DND-41 (cell line): ENCODE data around the gene ZKSCAN1.

Experiments used
- EZH2 ChIP-seq: IDR thresholded peaks from 3 replicates; pipeline ENCODE4 v1.6.1; 2012; ENCODE audit warnings: borderline replicate concordance, low read depth, mild to moderate bottlenecking, moderate library complexity, low read length, inconsistent platforms; ENCODE audit not compliant: severe bottlenecking
- TF ChIP-seq, protein P1 (sequence below): IDR thresholded peaks from 2 replicates; pipeline ENCODE4 v1.5.1; 2012; ENCODE audit warnings: borderline replicate concordance, low read length, moderate library complexity, mild to moderate bottlenecking; ENCODE audit not compliant: poor library complexity, severe bottlenecking; ENCODE audit errors: extremely low read depth

- TF ChIP-seq, protein P1, sequence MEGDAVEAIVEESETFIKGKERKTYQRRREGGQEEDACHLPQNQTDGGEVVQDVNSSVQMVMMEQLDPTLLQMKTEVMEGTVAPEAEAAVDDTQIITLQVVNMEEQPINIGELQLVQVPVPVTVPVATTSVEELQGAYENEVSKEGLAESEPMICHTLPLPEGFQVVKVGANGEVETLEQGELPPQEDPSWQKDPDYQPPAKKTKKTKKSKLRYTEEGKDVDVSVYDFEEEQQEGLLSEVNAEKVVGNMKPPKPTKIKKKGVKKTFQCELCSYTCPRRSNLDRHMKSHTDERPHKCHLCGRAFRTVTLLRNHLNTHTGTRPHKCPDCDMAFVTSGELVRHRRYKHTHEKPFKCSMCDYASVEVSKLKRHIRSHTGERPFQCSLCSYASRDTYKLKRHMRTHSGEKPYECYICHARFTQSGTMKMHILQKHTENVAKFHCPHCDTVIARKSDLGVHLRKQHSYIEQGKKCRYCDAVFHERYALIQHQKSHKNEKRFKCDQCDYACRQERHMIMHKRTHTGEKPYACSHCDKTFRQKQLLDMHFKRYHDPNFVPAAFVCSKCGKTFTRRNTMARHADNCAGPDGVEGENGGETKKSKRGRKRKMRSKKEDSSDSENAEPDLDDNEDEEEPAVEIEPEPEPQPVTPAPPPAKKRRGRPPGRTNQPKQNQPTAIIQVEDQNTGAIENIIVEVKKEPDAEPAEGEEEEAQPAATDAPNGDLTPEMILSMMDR, result no peak
- TF ChIP-seq EZH2, result no peak
Observed at GRCh38 chr7:100069991-100070390, 54.6 kb downstream of the ZKSCAN1 start.
